H1 (cell line): Measurements from ENCODE around the gene BABAM2. TPM values are rescaled to one million over a fixed set of nuclear protein-coding genes. Genes with fewer than 3 reads are reported as not detected.

Experiments
- CTCF ChIA-PET: fragments of 300-600 bp; sonication (Branson Sonifier 250); formaldehyde crosslinking; loops from one replicate; lab custom pipeline; 2021; ENCODE audit not compliant: partially characterized antibody; lab: Charles Lee
- POLR2A ChIA-PET: fragments of 300-600 bp; sonication (Branson Sonifier 250); formaldehyde crosslinking; loops from one replicate; lab custom pipeline; 2021; ENCODE audit warnings: inconsistent platforms; ENCODE audit not compliant: partially characterized antibody; lab: Charles Lee
- DNase-seq, 2 experiments: peaks; one replicate each; pipeline versions ENCODE4 v3.0.0 to v3.0.0-alpha.2; 2010 to 2022; ENCODE audit warnings: low spot score in 2 of 2, low read depth in 1 of 2, mixed read lengths in 1 of 2
- FAIRE-seq: peaks from 2 replicates; lab custom pipeline; 2011; peaks lifted over from hg19 to GRCh38; lab: Jason Lieb, UNC
- H2AFZ ChIP-seq: 2 replicates; pipeline ENCODE4 v1.8.1; 2012; ENCODE audit warnings: low read length, inconsistent platforms
- H2AK5ac ChIP-seq: 2 replicates; pipeline ENCODE4 v1.6.1; 2013; ENCODE audit warnings: low read depth, low read length
- H2BK120ac ChIP-seq: replicated peaks from 2 replicates; pipeline ENCODE3; 2013; ENCODE audit warnings: low read depth, low read length, inconsistent platforms
- H2BK12ac ChIP-seq: 2 replicates; pipeline ENCODE4 v1.6.1; 2013; ENCODE audit warnings: low read depth, low read length
- H2BK15ac ChIP-seq: 2 replicates; pipeline ENCODE4 v1.6.1; 2013; ENCODE audit warnings: low read length
- H2BK20ac ChIP-seq: 2 replicates; pipeline ENCODE4 v1.6.1; 2013; ENCODE audit warnings: low read length
- H2BK5ac ChIP-seq: 2 replicates; pipeline ENCODE4 v1.6.1; 2013; ENCODE audit warnings: low read depth, low read length
- H3K14ac ChIP-seq: 2 replicates; pipeline ENCODE4 v1.6.1; 2013; ENCODE audit warnings: inconsistent platforms; ENCODE audit not compliant: insufficient read length
- H3K18ac ChIP-seq: 2 replicates; pipeline ENCODE4 v1.6.1; 2013; ENCODE audit warnings: low read length; ENCODE audit errors: extremely low read depth
- H3K23ac ChIP-seq: 2 replicates; pipeline ENCODE4 v1.6.1; 2013; ENCODE audit warnings: inconsistent platforms; ENCODE audit not compliant: insufficient read length
- H3K23me2 ChIP-seq: 2 replicates; pipeline ENCODE4 v1.6.1; 2013; ENCODE audit warnings: low read depth, low read length
- H3K27ac ChIP-seq: 2 replicates; pipeline ENCODE4 v1.6.1; 2011; ENCODE audit warnings: low read depth, low read length, inconsistent platforms
- H3K27me3 ChIP-seq, 4 experiments: replicated peaks in 1 of 4; 1 replicate in 1 of 4; 2 replicates in 3 of 4; pipeline versions ENCODE4 v1.6.1 to v1.8.1; 2011 to 2013; ENCODE audit warnings: low read length in 3 of 4, mild to moderate bottlenecking in 3 of 4, inconsistent platforms in 2 of 4, mixed read lengths in 2 of 4, moderate library complexity in 1 of 4; ENCODE audit not compliant: control insufficient read depth in 3 of 4, insufficient read depth in 3 of 4; ENCODE audit errors: extremely low read depth in 1 of 4
- H3K36me3 ChIP-seq, 4 experiments: 2 replicates each; pipeline versions ENCODE4 v1.6.1 to v1.8.1; 2011 to 2013; ENCODE audit warnings: mild to moderate bottlenecking in 4 of 4, low read length in 3 of 4, moderate library complexity in 2 of 4, control low read depth in 1 of 4, inconsistent platforms in 1 of 4; ENCODE audit not compliant: insufficient read depth in 4 of 4, control insufficient read depth in 2 of 4
- H3K4ac ChIP-seq: replicated peaks from 2 replicates; pipeline ENCODE3; 2013; ENCODE audit warnings: low read length, low read depth, mixed read lengths, inconsistent platforms; ENCODE audit not compliant: insufficient read length
- H3K4me1 ChIP-seq, 4 experiments: replicated peaks in 1 of 4; 1 replicate in 1 of 4; 2 replicates in 3 of 4; pipeline versions ENCODE4 v1.6.1 to v1.8.1; 2011 to 2013; ENCODE audit warnings: low read length in 3 of 4, inconsistent platforms in 2 of 4, mixed read lengths in 1 of 4; ENCODE audit not compliant: insufficient read depth in 4 of 4, control insufficient read depth in 3 of 4
- H3K4me2 ChIP-seq, 2 experiments: 2 replicates each; pipeline versions ENCODE4 v1.6.1 to v1.8.1; 2011 to 2013; ENCODE audit warnings: low read depth in 2 of 2, low read length in 2 of 2, control low read depth in 1 of 2, inconsistent platforms in 1 of 2, mild to moderate bottlenecking in 1 of 2; ENCODE audit not compliant: insufficient read depth in 1 of 2
- H3K4me3 ChIP-seq, 4 experiments: fragments of 200-600, 300-600 bp in 1 of 4; sonication (generic), shearing (Covaris generic), sonication (Bioruptor Twin) in 1 of 4; 2 replicates each; pipeline versions ENCODE4 v1.5.1 to v1.8.1; 2011 to 2016; ENCODE audit warnings: low read length in 4 of 4, low read depth in 3 of 4, control low read depth in 2 of 4, inconsistent platforms in 2 of 4, mild to moderate bottlenecking in 2 of 4, mixed read lengths in 1 of 4, moderate library complexity in 1 of 4; ENCODE audit not compliant: insufficient read depth in 2 of 4; ENCODE audit errors: extremely low read depth in 1 of 4
- H3K56ac ChIP-seq: replicated peaks from 2 replicates; pipeline ENCODE3; 2013; ENCODE audit warnings: low read depth, mild to moderate bottlenecking, mixed read lengths, low read length, inconsistent platforms; ENCODE audit not compliant: insufficient read length
- H3K79me1 ChIP-seq: 2 replicates; pipeline ENCODE4 v1.6.1; 2013; ENCODE audit warnings: low read depth, low read length, control low read depth
- H3K79me2 ChIP-seq, 2 experiments: 2 replicates each; pipeline versions ENCODE4 v1.6.1 to v1.8.1; 2012 to 2013; ENCODE audit warnings: low read length in 2 of 2, mild to moderate bottlenecking in 2 of 2, inconsistent platforms in 1 of 2; ENCODE audit not compliant: insufficient read depth in 2 of 2, control insufficient read depth in 1 of 2
- H3K9ac ChIP-seq, 4 experiments: replicated peaks in 1 of 4; 1 replicate in 1 of 4; 2 replicates in 3 of 4; pipeline versions ENCODE4 v1.6.1 to v1.8.1; 2011 to 2013; ENCODE audit warnings: low read depth in 3 of 4, low read length in 3 of 4, control low read depth in 2 of 4, mild to moderate bottlenecking in 2 of 4, moderate library complexity in 2 of 4, inconsistent platforms in 1 of 4; ENCODE audit errors: extremely low read depth in 1 of 4
- H3K9me3 ChIP-seq, 2 experiments: 2 replicates each; pipeline versions ENCODE4 v1.6.1 to v1.8.1; 2012 to 2013; ENCODE audit warnings: mild to moderate bottlenecking in 2 of 2, moderate library complexity in 2 of 2, control low read depth in 1 of 2, inconsistent platforms in 1 of 2, low read depth in 1 of 2, low read length in 1 of 2, mixed read lengths in 1 of 2; ENCODE audit not compliant: insufficient read depth in 2 of 2
- H4K20me1 ChIP-seq, 2 experiments: replicated peaks in 1 of 2; 2 replicates each; pipeline versions ENCODE3 to v1.8.1; 2011 to 2013; ENCODE audit warnings: inconsistent platforms in 2 of 2, low read length in 2 of 2, mild to moderate bottlenecking in 1 of 2; ENCODE audit not compliant: insufficient read depth in 2 of 2, control insufficient read depth in 1 of 2
- H4K5ac ChIP-seq: 2 replicates; pipeline ENCODE4 v1.6.1; 2013; ENCODE audit warnings: low read length, low read depth, mixed read lengths, inconsistent platforms; ENCODE audit not compliant: insufficient read length
- H4K8ac ChIP-seq: 2 replicates; pipeline ENCODE4 v1.8.0; 2013; ENCODE audit warnings: mild to moderate bottlenecking, moderate library complexity, low read length, inconsistent platforms; ENCODE audit not compliant: insufficient read depth; ENCODE audit errors: extremely low read depth
- H4K91ac ChIP-seq: replicated peaks from 2 replicates; pipeline ENCODE3; 2013; ENCODE audit warnings: low read length, mixed read lengths, inconsistent platforms; ENCODE audit not compliant: insufficient read length
- CTBP2 ChIP-seq: IDR thresholded peaks from 2 replicates; pipeline ENCODE4 v1.7.0; 2011; ENCODE audit warnings: borderline replicate concordance, mild to moderate bottlenecking, moderate library complexity, mixed read lengths, low read length; ENCODE audit not compliant: insufficient read depth, insufficient read length
- GTF2F1 ChIP-seq: IDR thresholded peaks from 2 replicates; pipeline ENCODE4 v1.6.1; 2012; ENCODE audit warnings: low read depth, low read length, improper control_type of control experiment, borderline replicate concordance
- MAFK ChIP-seq: IDR thresholded peaks from 2 replicates; pipeline ENCODE4 v1.6.1; 2012; ENCODE audit warnings: low read depth, mild to moderate bottlenecking, improper control_type of control experiment, low read length
- MAX ChIP-seq: IDR thresholded peaks from 2 replicates; pipeline ENCODE4 v1.6.1; 2012; ENCODE audit warnings: inconsistent platforms
- SAP30 ChIP-seq: fragments of 300-600 bp; sonication (generic); IDR thresholded peaks from 2 replicates; pipeline ENCODE4 v1.7.1; 2012; ENCODE audit warnings: low read length, moderate library complexity, mild to moderate bottlenecking, inconsistent platforms; ENCODE audit not compliant: insufficient read depth, insufficient replicate concordance
- SIX5 ChIP-seq: IDR thresholded peaks from 2 replicates; pipeline ENCODE4 v1.6.1; 2011; ENCODE audit warnings: mild to moderate bottlenecking, low read depth, low read length
- SUZ12 ChIP-seq: fragments of 200-600 bp; sonication (generic); IDR thresholded peaks from 2 replicates; pipeline ENCODE4 v1.6.1; 2012; ENCODE audit warnings: mild to moderate bottlenecking, inconsistent platforms, low read length, moderate library complexity, mixed read lengths
- WGBS, 2 experiments: shearing (Covaris generic) in 1 of 2; methylation state at CpG; one replicate each; pipeline versions ENCODE4 v1.1.6 to v1.1.7; 2013 to 2015; ENCODE audit warnings: low lambda C conversion rate in 2 of 2, mixed read lengths in 2 of 2, inconsistent platforms in 1 of 2, low coverage in 1 of 2, missing lambda C conversion rate in 1 of 2; ENCODE audit not compliant: insufficient replicate concordance in 2 of 2, insufficient coverage in 1 of 2, insufficient read length in 1 of 2; ENCODE audit errors: extremely low coverage in 1 of 2, missing lambda C conversion rate in 1 of 2; 5-methylcytosine and 5-hydroxymethylcytosine counted together
- polyA plus RNA-seq, 7 experiments: library from polyadenylated mRNA; depleted of rRNA in 3 of 7; stranded (reverse) in 5 of 7; unstranded in 2 of 7; fragments of >200 nt in 5 of 7; fragments of 200-250 nt in 2 of 7; gene quantifications; 1 replicate in 5 of 7; 2 replicates in 1 of 7; 4 replicates in 1 of 7; pipeline versions ENCODE4 v1.2.1 to v1.2.3, GENCODE V29; 2011 to 2013; ENCODE audit warnings: missing spikeins in 2 of 7, mixed read lengths in 2 of 7
- total RNA-seq: library from RNA; stranded (reverse); fragmentation: NEBNext Ultra II Directional; extraction: Animal tissue kit (Norgen Biotek cat#: 25700); gene quantifications from 2 replicates; pipeline ENCODE4 v1.2.1, GENCODE V29; 2021

Gene BABAM2
- total and polyA plus RNA-seq, 2 of the 8 experiments (the other 6 are each of a cell fraction or from before 2014, with no cell fraction given) = 15.8 to 20.9 TPM

DNA sequence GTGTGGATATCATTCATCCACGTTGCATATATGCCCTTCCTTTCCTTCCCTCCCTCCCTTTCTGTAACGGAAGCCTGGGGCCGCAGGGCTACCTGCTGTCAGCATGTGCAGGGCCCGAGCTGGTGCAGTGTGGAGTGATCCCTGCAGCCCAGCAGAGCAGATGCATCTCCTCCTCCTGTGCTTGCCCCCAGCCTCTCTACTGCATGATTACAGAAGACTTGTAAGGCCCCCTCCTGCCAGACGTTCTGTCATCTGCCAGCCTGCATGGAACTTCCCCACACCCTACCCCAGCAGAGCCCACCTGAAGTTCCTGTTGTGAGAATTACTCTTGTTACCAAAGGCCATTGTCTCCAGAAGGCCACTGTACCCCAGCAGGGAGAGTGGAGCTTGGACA, 434.6 kb downstream of the BABAM2 start:
- no peak overlapping the region for H2AFZ ChIP-seq
- 81% methylated on average over 5 of the region's 5 CpGs; no CpG with 5 or more reads in 1 of the 2 experiments for WGBS, 2 experiments
- H4K8ac ChIP-seq = no peak overlapping the region
- no peak overlapping the region for H3K23ac ChIP-seq
- no peaks in the 10 kb centered on the region for H4K20me1 ChIP-seq
- no peak overlapping the region for H2BK5ac ChIP-seq
- H4K91ac ChIP-seq = no peak overlapping the region
- no peaks in the 10 kb centered on the region for H3K79me1 ChIP-seq
- no peaks in the 10 kb centered on the region for H3K9me3 ChIP-seq
- ChIA-PET POLR2A (no interaction called here), CTCF (interaction anchor here (1.2 to 2.0 kb wide), 2 partner anchors 15 to 87 kb away, joined by 3 to 5 read pairs; no protein-coding TSS in a partner anchor)
- no peak overlapping the region for H2BK120ac ChIP-seq
- H3K4me2 ChIP-seq = no peak overlapping the region; a peak in 1 of 4 replicates
- no peak overlapping the region for H3K9ac ChIP-seq
- TF ChIP-seq SIX5 (no peak), CTBP2 (no peak), SUZ12 (no peak), GTF2F1 (no peak), MAFK (no peak), SAP30 (no peak), MAX (0 out of 2 replicates have a peak, but pooled peaks have one; percentile 30)
- FAIRE-seq (no peak), DNase-seq (no peak)
- H3K23me2 ChIP-seq = no peaks in the 10 kb centered on the region
- no peak overlapping the region; the same call in 1 of the 2 replicates for H3K18ac ChIP-seq
- no peaks in the 10 kb centered on the region for H3K36me3 ChIP-seq
- H3K4me1 ChIP-seq = peaks cover 10 to 37% (median 23%) of the 10 kb centered on the region in 4 experiments
- H4K5ac ChIP-seq = no peak overlapping the region
- no peak overlapping the region for H3K14ac ChIP-seq
- H2BK12ac ChIP-seq = no peak overlapping the region
- H3K4me3 ChIP-seq = no peak overlapping the region
- H3K56ac ChIP-seq = no peak overlapping the region
- no peak overlapping the region for H2BK15ac ChIP-seq
- no peak overlapping the region for H3K4ac ChIP-seq
- no peak overlapping the region for H3K27ac ChIP-seq
- no peaks in the 10 kb centered on the region for H3K79me2 ChIP-seq
- H3K27me3 ChIP-seq = no peaks in the 10 kb centered on the region
- H2AK5ac ChIP-seq = no peak overlapping the region
- no peak overlapping the region for H2BK20ac ChIP-seq
